K562 (cell line): ENCODE measurements around the gene ZNF598. TPM values are rescaled to one million over a fixed set of nuclear protein-coding genes. Genes with fewer than 3 reads are reported as not detected.

Source experiments
- ATAC-seq: fragments of 200-7000 bp; cut with Tn5 transposase; 3 replicates; pipeline ENCODE4 v1.9.1; 2020; ENCODE audit warnings: moderate library complexity
- BruUV-seq: library from RNA; stranded (reverse); fragments of 400-500 nt; replicated peaks from 2 replicates; lab custom pipeline; 2021; lab: Mats Ljungman, UMichigan
- CTCF ChIA-PET: fragments of 300-600 bp; formaldehyde crosslinking; extraction: SDS; loops from one replicate; lab custom pipeline; 2021; ENCODE audit warnings: low intra/inter-chr PET ratio; lab: Yijun Ruan, JAX
- POLR2A ChIA-PET: fragments of 300-600, 350-650 bp; sonication (Branson Sonifier 250); formaldehyde crosslinking; extraction: SDS; loops from one replicate; lab custom pipeline; 2021; ENCODE audit warnings: antibody characterized with exemption, inconsistent platforms; lab: Yijun Ruan, JAX
- DNase-seq, 4 experiments: peaks; one replicate each; pipeline versions ENCODE4 v3.0.0 to v3.0.0-alpha.2; 2011 to 2018; ENCODE audit warnings: low spot score in 3 of 4, mixed read lengths in 3 of 4; ENCODE audit errors: extremely low read depth in 1 of 4
- FAIRE-seq: peaks from 2 replicates; lab custom pipeline; 2011; peaks lifted over from hg19 to GRCh38; lab: Jason Lieb, UNC
- H2AFZ ChIP-seq: 2 replicates; pipeline ENCODE4 v1.6.0; 2011; ENCODE audit warnings: low read depth, low read length, control low read depth, inconsistent platforms
- H3K27ac ChIP-seq: fragments of 200-600 bp; 3 replicates; pipeline ENCODE4 v1.8.0; 2011; ENCODE audit warnings: low read depth, mild to moderate bottlenecking, control low read depth, inconsistent platforms, low read length, moderate library complexity, mixed read lengths; ENCODE audit errors: extremely low read depth
- H3K27me3 ChIP-seq, 2 experiments: fragments of 300-600 bp in 1 of 2; 2 replicates in 1 of 2; 3 replicates in 1 of 2; pipeline versions ENCODE4 v1.6.0 to v1.8.0; 2011; ENCODE audit warnings: inconsistent platforms in 2 of 2, low read length in 2 of 2, mild to moderate bottlenecking in 1 of 2, mixed read lengths in 1 of 2, moderate library complexity in 1 of 2; ENCODE audit not compliant: control insufficient read depth in 2 of 2, insufficient read depth in 2 of 2
- H3K36me3 ChIP-seq: fragments of 300-600 bp; 3 replicates; pipeline ENCODE4 v1.8.0; 2011; ENCODE audit warnings: mild to moderate bottlenecking, low read length, inconsistent platforms; ENCODE audit not compliant: control insufficient read depth, insufficient read depth
- H3K4me1 ChIP-seq, 2 experiments: fragments of 200-600 bp in 1 of 2; replicated peaks in 1 of 2; 2 replicates in 1 of 2; 3 replicates in 1 of 2; pipeline versions ENCODE4 v1.5.1 to v1.8.0; 2011; ENCODE audit warnings: inconsistent platforms in 2 of 2, low read length in 2 of 2, mild to moderate bottlenecking in 1 of 2, mixed read lengths in 1 of 2, moderate library complexity in 1 of 2; ENCODE audit not compliant: control insufficient read depth in 2 of 2, insufficient read depth in 2 of 2
- H3K4me2 ChIP-seq: 2 replicates; pipeline ENCODE4 v1.6.1; 2011; ENCODE audit warnings: low read length, control low read depth, inconsistent platforms, mixed read lengths; ENCODE audit not compliant: insufficient read depth
- H3K4me3 ChIP-seq: fragments of 200-600 bp; sonication (generic), shearing (Covaris generic); 2 replicates; pipeline ENCODE4 v1.5.1; 2016; ENCODE audit warnings: control low read depth, inconsistent platforms
- H3K79me2 ChIP-seq: fragments of 200-600 bp; 3 replicates; pipeline ENCODE4 v1.8.0; 2011; ENCODE audit warnings: low read length, inconsistent platforms; ENCODE audit not compliant: control insufficient read depth, insufficient read depth
- H3K9ac ChIP-seq, 2 experiments: 2 replicates each; pipeline versions ENCODE4 v1.6.0 to v1.6.1; 2011; ENCODE audit warnings: low read depth in 2 of 2, low read length in 2 of 2, control low read depth in 1 of 2, inconsistent platforms in 1 of 2, mild to moderate bottlenecking in 1 of 2, mixed read lengths in 1 of 2; ENCODE audit not compliant: insufficient read depth in 1 of 2
- H3K9me1 ChIP-seq: one replicate; pipeline ENCODE4 v1.6.0; 2011; ENCODE audit warnings: inconsistent platforms, mild to moderate bottlenecking, low read length, moderate library complexity; ENCODE audit not compliant: control insufficient read depth, insufficient read depth
- H3K9me3 ChIP-seq: replicated peaks from 2 replicates; pipeline ENCODE4 v1.5.1; 2011; ENCODE audit warnings: low read depth, low read length, inconsistent platforms; ENCODE audit not compliant: control insufficient read depth, insufficient read depth
- H4K20me1 ChIP-seq: replicated peaks from 2 replicates; pipeline ENCODE4 v1.6.1; 2011; ENCODE audit warnings: low read length, inconsistent platforms, mixed read lengths; ENCODE audit not compliant: control insufficient read depth, insufficient read depth
- WGBS: fragments of 100-300 bp; shearing (Covaris generic); methylation state at CpG from one replicate; pipeline ENCODE4 v1.1.6; 2016; ENCODE audit warnings: low coverage, mixed read lengths; ENCODE audit not compliant: insufficient coverage; ENCODE audit errors: missing lambda C conversion rate; 5-methylcytosine and 5-hydroxymethylcytosine counted together
- in situ Hi-C: fragments of 300-500 bp; cut with MboI; formaldehyde crosslinking; loops from 4 replicates; pipeline ENCODE4 v1.15.0; 2018; ENCODE audit warnings: inconsistent platforms, mixed read lengths
- intact Hi-C: fragments of 100-400 bp; cut with micrococcal nuclease; formaldehyde crosslinking; loops from 2 replicates; pipeline ENCODE4 v1.14.2; 2022
- polyA plus RNA-seq, 8 experiments: library from polyadenylated mRNA; depleted of rRNA in 4 of 8; stranded (reverse) in 5 of 8; unstranded in 3 of 8; fragments of >200 nt; fragmentation: Nextera tagmentation in 2 of 8; fragmentation: Illumina TruSeq in 1 of 8; extraction: Ambion mirVana in 2 of 8; extraction: Trizol in 1 of 8; gene quantifications; 2 replicates each; pipeline versions ENCODE4 v1.2.1 to v1.2.3, GENCODE V29; 2011 to 2014; ENCODE audit warnings: inconsistent platforms in 1 of 8, missing spikeins in 1 of 8
- total RNA-seq, 7 experiments: library from RNA; depleted of rRNA in 6 of 7; stranded (reverse); fragments of >200 nt in 6 of 7; fragmentation: Illumina TruSeq in 2 of 7; extraction: Trizol in 2 of 7; gene quantifications; 2 replicates each; pipeline versions ENCODE4 v1.2.1 to v1.2.3, GENCODE V29; 2011 to 2021; ENCODE audit warnings: low replicate concordance in 1 of 7
- TF ChIP-seq, protein P1 (sequence below), 3 experiments: IDR thresholded peaks in 2 of 3; conservative IDR thresholded peaks in 1 of 3; 2 replicates each; pipeline ENCODE4 v1.5.1; 2011 to 2012; ENCODE audit warnings: low read length in 3 of 3, mild to moderate bottlenecking in 3 of 3, control low read depth in 2 of 3, improper control_type of control experiment in 1 of 3, inconsistent platforms in 1 of 3, low read depth in 1 of 3, mixed read lengths in 1 of 3, moderate library complexity in 1 of 3; ENCODE audit not compliant: insufficient read depth in 2 of 3
- TF ChIP-seq, protein P2 (sequence below): fragments of 450-650 bp; IDR thresholded peaks from 2 replicates; pipeline ENCODE4 v1.6.1; 2016; ENCODE audit warnings: missing biosample characterization, missing genetic modification characterization

The ZNF598 gene
- total and polyA plus RNA-seq, 9 of the 15 experiments (the other 6 are each of a cell fraction or from before 2014, with no cell fraction given), result 0.11 to 115 (median 29.6) TPM

DNA sequence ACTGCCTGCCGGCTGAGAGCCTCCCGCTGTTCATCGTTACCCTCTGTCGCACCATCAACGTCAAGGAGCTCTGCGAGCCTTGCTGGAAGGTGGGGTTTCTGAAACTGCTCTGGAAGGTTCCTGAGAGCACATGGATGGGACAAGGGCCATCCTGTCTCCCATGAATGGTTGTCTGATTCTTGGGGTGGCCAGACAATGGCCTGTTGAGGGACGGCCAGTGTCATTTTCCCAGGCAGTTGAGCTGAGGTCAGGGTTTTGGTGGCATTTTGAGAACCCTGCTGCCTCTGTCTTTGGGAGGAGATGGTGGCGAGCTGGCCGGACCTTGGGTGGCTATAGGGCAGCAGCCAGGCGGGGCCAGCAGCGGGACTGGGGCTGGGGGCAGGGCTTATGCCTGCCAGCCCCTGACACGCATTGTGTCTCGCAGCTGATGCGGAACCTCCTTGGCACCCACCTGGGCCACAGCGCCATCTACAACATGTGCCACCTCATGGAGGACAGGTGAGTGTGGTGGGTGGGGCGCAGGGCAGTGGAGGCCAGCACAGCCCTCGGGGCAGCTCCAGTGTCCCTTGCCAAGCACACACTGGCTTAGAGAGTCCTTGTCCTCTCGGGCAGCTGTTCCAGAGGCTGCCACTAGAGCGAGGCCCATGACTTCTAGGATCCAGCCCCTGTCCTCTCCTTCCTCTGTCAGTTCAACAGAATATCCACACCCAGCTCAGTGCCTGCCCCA, 47.2 kb upstream of the ZNF598 start:
- Histone ChIP-seq H3K4me2 (no peak overlapping the region), H3K4me1 (peaks cover 0 to 55% of the 10 kb centered on the region in 2 experiments; a peak in 2 of 5 replicates), H3K9ac (peak overlapping the region in 1 of 2 experiments; percentile 64; a peak in 2 of 4 replicates), H3K36me3 (peaks cover 35% of the 10 kb centered on the region; the same call in 1 of the 3 replicates), H4K20me1 (peaks cover 4% of the 10 kb centered on the region; the same call in 1 of the 2 replicates), H3K4me3 (no peak overlapping the region), H3K9me1 (no peaks in the 10 kb centered on the region), H2AFZ (no peak overlapping the region), H3K27me3 (no peaks in the 10 kb centered on the region), H3K27ac (no peak overlapping the region), H3K9me3 (no peaks in the 10 kb centered on the region), H3K79me2 (no peaks in the 10 kb centered on the region)
- in situ Hi-C loops (no loop called here), intact Hi-C loops (no loop called here)
- ChIA-PET CTCF (interaction anchor here (0.5 to 0.7 kb wide), 2 partner anchors 33 to 190 kb away, joined by 3 to 4 read pairs; no protein-coding TSS in a partner anchor), POLR2A (interaction anchor here (0.8 to 1.3 kb wide), 2 partner anchors 9 to 14 kb away, joined by 3 to 6 read pairs; partner anchors contain the start of genes NTHL1 and TSC2)
- 89% methylated on average over 17 of the region's 19 CpGs for WGBS
- DNase-seq (peak in 1 of 4 experiments; percentile 27), ATAC-seq (peak; percentile 81), FAIRE-seq (no peak)
- TF ChIP-seq, protein P1, sequence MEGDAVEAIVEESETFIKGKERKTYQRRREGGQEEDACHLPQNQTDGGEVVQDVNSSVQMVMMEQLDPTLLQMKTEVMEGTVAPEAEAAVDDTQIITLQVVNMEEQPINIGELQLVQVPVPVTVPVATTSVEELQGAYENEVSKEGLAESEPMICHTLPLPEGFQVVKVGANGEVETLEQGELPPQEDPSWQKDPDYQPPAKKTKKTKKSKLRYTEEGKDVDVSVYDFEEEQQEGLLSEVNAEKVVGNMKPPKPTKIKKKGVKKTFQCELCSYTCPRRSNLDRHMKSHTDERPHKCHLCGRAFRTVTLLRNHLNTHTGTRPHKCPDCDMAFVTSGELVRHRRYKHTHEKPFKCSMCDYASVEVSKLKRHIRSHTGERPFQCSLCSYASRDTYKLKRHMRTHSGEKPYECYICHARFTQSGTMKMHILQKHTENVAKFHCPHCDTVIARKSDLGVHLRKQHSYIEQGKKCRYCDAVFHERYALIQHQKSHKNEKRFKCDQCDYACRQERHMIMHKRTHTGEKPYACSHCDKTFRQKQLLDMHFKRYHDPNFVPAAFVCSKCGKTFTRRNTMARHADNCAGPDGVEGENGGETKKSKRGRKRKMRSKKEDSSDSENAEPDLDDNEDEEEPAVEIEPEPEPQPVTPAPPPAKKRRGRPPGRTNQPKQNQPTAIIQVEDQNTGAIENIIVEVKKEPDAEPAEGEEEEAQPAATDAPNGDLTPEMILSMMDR (IDR thresholded peaks at IDR 0.05 in 2 of 3, conservative IDR thresholded peaks at IDR 0.05 in 1 of 3; ENCODE audit: insufficient read depth in 2 of 3, low read depth in 1 of 3, low read length in 3 of 3), result peak; percentile 27 to 36 (median 30); a peak in 2 of 6 replicates
- TF ChIP-seq, protein P2, sequence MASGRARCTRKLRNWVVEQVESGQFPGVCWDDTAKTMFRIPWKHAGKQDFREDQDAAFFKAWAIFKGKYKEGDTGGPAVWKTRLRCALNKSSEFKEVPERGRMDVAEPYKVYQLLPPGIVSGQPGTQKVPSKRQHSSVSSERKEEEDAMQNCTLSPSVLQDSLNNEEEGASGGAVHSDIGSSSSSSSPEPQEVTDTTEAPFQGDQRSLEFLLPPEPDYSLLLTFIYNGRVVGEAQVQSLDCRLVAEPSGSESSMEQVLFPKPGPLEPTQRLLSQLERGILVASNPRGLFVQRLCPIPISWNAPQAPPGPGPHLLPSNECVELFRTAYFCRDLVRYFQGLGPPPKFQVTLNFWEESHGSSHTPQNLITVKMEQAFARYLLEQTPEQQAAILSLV (tag), result no peak
- no TSS peak for BruUV-seq
